CD1c-positive myeloid dendritic cell (primary cell): ENCODE measurements around the gene LARGE2.
"Not testable (repeated sequence)": the region's sequence is repeated elsewhere in the genome, so short reads cannot be mapped to it uniquely, and the experiment has no call there.

Experiments
- DNase-seq: peaks from one replicate; pipeline ENCODE4 v3.0.0-alpha.2; 2016; ENCODE audit errors: extremely low spot score

The LARGE2 gene

GRCh38 chr11:45895553-45896259 is 26.8 kb upstream of the LARGE2 start:
- DNase-seq: no peak

- DNase-seq: no peak
These were observed 26.0 kb upstream of the LARGE2 start for GRCh38 chr11:45896422-45896984.

GRCh38 chr11:45897556-45897955 is 24.9 kb upstream of the LARGE2 start:
- no peak for DNase-seq

- no peak for DNase-seq
These were observed 23.4 kb upstream of the LARGE2 start for GRCh38 chr11:45899086-45899447.

DNA sequence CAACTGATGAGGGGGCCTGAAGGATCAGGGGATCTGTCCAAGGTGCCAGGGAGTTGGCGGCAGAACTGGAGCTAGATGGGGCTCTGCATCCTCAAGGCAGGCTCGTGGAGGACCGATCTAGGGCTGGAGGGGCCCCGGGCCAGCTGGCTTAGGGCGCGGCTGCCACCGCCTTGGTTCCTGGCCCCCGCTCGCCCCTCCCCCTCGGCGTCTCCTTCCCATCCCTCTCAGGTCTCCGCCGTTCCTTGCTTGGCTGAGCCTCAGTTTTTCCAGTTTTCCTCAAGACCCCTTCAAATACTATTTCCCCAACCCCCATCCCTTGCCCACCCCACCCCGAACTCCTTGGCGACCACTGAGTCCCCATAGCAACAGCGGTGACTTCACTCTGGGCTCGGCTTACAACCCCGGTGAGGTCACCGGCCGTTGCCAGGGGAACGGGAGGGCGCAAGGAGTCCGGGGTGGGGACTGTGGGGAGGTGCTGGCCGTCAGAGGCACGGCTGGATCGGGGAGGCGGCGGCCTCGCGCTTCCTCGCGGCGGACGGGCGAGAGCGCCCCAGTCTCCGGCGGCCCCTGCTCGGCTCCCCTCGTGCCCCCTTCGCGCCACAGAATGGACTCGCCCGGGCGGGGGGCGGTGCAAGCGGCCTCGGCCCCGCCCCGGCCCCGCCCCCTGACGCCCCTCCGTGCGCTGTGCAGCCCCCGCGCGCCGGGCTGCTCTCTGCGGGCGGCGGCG is 22.8 kb upstream of the LARGE2 start:
- peak; percentile 76 for DNase-seq

DNA sequence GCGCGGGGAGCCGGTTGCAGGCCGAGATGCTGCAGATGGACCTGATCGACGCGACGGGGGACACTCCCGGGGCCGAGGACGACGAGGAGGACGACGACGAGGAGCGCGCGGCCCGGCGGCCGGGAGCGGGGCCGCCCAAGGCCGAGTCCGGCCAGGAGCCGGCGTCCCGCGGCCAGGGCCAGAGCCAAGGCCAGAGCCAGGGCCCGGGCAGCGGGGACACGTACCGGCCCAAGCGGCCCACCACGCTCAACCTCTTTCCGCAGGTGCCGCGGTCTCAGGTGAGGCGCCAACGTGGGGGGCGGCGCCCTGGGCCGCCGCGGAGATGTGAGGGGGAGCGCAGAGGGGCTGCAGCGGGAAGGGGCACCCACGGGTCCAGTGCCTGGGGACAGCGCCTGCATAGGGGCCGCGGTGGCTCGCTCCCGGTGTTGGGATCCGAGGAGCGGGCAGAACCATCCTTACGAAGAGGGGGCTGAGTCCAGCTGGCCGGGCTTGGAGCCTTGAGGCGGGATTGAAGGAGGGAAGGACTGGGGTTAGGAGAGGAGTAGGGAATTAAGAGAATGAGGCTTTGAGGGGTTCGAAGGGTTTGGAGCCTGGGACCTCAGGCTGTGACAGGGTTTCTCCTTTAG is 22.2 kb upstream of the LARGE2 start:
- not testable (repeated sequence) for DNase-seq

GRCh38 chr11:45900916-45901617 is 21.4 kb upstream of the LARGE2 start:
- no peak for DNase-seq

DNA sequence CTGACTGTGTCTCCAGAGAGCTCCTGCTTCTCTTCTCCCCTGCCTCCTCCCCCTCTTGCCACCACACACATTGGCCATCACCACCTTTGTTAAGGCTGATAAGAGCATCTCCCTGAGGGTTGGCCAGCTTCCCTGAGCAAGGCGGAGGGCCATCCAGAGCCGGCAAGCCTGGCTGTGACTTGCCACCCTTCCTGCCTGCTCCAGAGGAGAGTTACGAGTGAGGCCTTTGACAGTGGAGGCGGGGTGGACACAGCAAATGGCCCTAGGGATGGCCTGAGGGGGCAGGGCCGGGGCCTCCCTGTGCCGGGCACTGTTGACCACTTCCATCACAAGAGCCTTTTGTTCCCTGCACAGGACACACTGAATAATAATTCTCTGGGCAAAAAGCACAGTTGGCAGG is 20.8 kb upstream of the LARGE2 start:
- no peak for DNase-seq

GRCh38 chr11:45902452-45903380 is 19.7 kb upstream of the LARGE2 start:
- no peak for DNase-seq

DNA sequence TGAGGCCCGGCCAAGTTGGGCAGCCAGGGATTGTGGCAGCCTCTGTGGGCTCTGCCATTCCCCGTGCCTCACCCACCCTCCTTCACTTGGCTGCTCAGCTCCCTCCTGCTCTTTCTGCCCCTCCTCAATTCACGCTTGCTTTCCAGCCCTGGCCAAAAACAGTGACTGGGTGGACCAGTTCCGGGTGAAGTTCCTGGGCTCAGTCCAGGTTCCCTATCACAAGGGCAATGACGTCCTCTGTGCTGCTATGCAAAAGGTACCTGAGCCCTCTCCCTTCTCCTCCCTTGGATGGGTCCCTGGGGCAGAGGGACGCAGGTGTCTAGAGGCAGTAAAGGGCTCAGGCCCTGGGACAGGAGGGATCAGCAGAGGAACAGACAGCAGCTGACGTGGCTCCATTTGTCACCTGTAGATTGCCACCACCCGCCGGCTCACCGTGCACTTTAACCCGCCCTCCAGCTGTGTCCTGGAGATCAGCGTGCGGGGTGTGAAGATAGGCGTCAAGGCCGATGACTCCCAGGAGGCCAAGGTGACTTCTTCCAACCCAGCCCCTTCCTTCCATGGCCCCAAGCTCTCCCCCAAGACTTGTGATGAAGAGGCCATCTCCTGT is 18.0 kb upstream of the LARGE2 start:
- DNase-seq: no peak

DNA sequence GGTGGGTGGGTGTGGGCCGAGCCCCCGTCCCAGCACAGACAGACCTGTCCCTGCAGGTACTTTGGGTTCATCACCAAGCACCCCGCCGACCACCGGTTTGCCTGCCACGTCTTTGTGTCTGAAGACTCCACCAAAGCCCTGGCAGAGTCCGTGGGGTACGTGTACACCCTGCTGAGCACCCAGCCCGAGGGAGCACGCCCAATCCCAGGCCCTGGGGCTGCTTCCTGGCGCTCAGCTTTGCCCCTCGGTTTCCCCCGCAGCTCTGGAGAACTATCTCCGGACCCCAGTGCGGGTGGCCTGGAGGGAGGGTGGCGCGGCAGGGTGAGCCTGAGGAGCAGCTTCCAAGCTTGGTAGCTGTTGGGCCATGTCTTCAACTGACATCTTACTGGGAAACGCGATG is 17.4 kb upstream of the LARGE2 start:
- no peak for DNase-seq

GRCh38 chr11:45905576-45905975 is 16.9 kb upstream of the LARGE2 start:
- not testable (repeated sequence) for DNase-seq

- DNase-seq: peak; percentile 42
These were observed 16.3 kb upstream of the LARGE2 start for GRCh38 chr11:45906096-45906682.

GRCh38 chr11:45906965-45907611 is 15.4 kb upstream of the LARGE2 start, which contains the start of gene FREY1:
FREY1 (minus strand) TSS chr11:45907271; CDS start chr11:45907245, 26 bp downstream.
- DNase-seq: no peak

DNA sequence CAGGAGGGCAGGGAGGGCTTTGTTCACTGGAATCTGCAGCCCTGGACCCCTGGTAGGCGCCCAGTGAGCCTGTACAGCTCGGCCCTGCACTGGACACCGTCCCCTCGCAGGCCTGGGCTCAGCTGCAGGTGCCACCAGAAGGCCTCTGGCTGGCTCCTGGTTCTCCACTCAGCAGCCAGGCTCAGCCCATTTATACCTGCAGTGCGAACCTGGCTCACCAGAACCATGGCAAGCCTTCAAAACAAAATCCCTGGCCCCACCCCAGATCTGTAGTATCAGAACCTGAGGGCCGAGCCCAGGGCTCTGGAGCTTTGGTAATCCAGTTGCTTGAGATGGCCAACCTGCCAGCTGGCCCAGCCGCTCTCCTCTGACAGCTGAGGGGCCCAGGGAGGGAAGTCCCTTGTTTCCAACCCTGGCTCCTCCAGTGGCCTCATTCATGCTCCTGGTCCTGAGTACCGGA is 14.5 kb upstream of the LARGE2 start:
- DNase-seq: no peak

- DNase-seq: no peak
These were observed 12.6 kb upstream of the LARGE2 start for GRCh38 chr11:45909594-45910475.

GRCh38 chr11:45910623-45911022 is 11.8 kb upstream of the LARGE2 start:
- DNase-seq: no peak

DNA sequence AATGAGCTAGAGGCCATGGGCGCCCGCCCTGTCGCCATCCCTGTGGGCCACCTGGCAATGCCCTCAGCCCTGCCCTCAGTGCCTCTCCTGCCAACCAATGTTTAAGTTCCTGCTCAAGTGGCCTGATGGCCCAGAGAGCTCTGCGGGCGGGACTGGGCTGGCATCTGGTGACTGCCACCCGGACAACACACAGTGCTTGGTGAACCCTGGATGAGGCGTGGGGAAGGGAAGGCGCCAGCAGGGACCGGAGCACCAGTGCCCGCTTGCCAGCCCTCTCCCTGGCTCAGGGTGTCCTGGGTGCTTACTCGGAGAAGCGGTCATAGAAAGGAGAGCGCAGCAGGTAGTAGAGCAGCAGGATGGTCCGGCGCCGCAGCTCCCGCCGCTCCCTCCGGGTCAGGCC is 8.9 kb upstream of the LARGE2 start:
- DNase-seq: no peak
